HepG2 (cell line): ENCODE results near the gene SLC38A9. TPM values are rescaled to one million over a fixed set of nuclear protein-coding genes. Genes with fewer than 3 reads are reported as not detected.

Experiments used
- ATAC-seq: fragments of 200-7000 bp; cut with Tn5 transposase; 3 replicates; pipeline ENCODE4 v1.9.1; 2020; ENCODE audit warnings: mild to moderate bottlenecking, moderate library complexity
- BruUV-seq: library from RNA; stranded (reverse); fragments of 400-500 nt; replicated peaks from 2 replicates; lab custom pipeline; 2021; lab: Mats Ljungman, UMichigan
- CTCF ChIA-PET: fragments of 300-600 bp; formaldehyde crosslinking; extraction: SDS; loops from one replicate; lab custom pipeline; 2021; ENCODE audit warnings: low total read pairs, inconsistent platforms, low intra/inter-chr PET ratio; lab: Yijun Ruan, JAX
- POLR2A ChIA-PET: fragments of 350-600 bp; sonication (Branson Sonifier 250); formaldehyde crosslinking; loops from one replicate; lab custom pipeline; 2020; ENCODE audit warnings: antibody characterized with exemption, inconsistent platforms; lab: Yijun Ruan, JAX
- DNase-seq: peaks from one replicate; pipeline ENCODE4 v3.0.0-alpha.2; 2015; ENCODE audit warnings: low spot score
- FAIRE-seq: peaks from 3 replicates; lab custom pipeline; 2011; peaks lifted over from hg19 to GRCh38; lab: Jason Lieb, UNC
- H2AFZ ChIP-seq: one replicate; pipeline ENCODE4 v1.6.1; 2011; ENCODE audit warnings: low read length, inconsistent platforms
- H3K27ac ChIP-seq: fragments of 300-600 bp; 3 replicates; pipeline ENCODE4 v1.8.0; 2011; ENCODE audit warnings: mixed run types, mild to moderate bottlenecking, mixed read lengths, low read length, inconsistent platforms; ENCODE audit not compliant: insufficient read depth; ENCODE audit errors: extremely low read length
- H3K27me3 ChIP-seq, 2 experiments: fragments of 200-600 bp in 1 of 2; 2 replicates in 1 of 2; 3 replicates in 1 of 2; pipeline versions ENCODE4 v1.6.0 to v1.8.0; 2011; ENCODE audit warnings: low read length in 2 of 2, mild to moderate bottlenecking in 2 of 2, moderate library complexity in 2 of 2, inconsistent platforms in 1 of 2; ENCODE audit not compliant: insufficient read depth in 2 of 2, control insufficient read depth in 1 of 2
- H3K36me3 ChIP-seq, 2 experiments: fragments of 200-600 bp in 1 of 2; replicated peaks in 1 of 2; 2 replicates in 1 of 2; 3 replicates in 1 of 2; pipeline versions ENCODE4 v1.5.1 to v1.8.0; 2011; ENCODE audit warnings: low read length in 2 of 2, inconsistent platforms in 1 of 2; ENCODE audit not compliant: insufficient read depth in 2 of 2, control insufficient read depth in 1 of 2
- H3K4me1 ChIP-seq: 2 replicates; pipeline ENCODE4 v1.5.1; 2012; ENCODE audit warnings: low read length, inconsistent platforms; ENCODE audit not compliant: insufficient read depth
- H3K4me2 ChIP-seq: 2 replicates; pipeline ENCODE4 v1.6.0; 2011; ENCODE audit warnings: low read depth, low read length, inconsistent platforms
- H3K4me3 ChIP-seq, 3 experiments: fragments of 200-600 bp in 1 of 3; sonication (generic), shearing (Covaris generic) in 1 of 3; replicated peaks in 1 of 3; 2 replicates each; pipeline ENCODE4 v1.5.1; 2011 to 2016; ENCODE audit warnings: low read length in 3 of 3, inconsistent platforms in 2 of 3, low read depth in 2 of 3, mild to moderate bottlenecking in 2 of 3, control low read depth in 1 of 3, mixed read lengths in 1 of 3; ENCODE audit not compliant: insufficient read depth in 1 of 3
- H3K79me2 ChIP-seq: one replicate; pipeline ENCODE4 v1.6.1; 2011; ENCODE audit warnings: low read length, inconsistent platforms; ENCODE audit not compliant: insufficient read depth
- H3K9ac ChIP-seq: 2 replicates; pipeline ENCODE4 v1.6.0; 2011; ENCODE audit warnings: mild to moderate bottlenecking, low read depth, low read length, inconsistent platforms; ENCODE audit not compliant: insufficient read depth
- H3K9me3 ChIP-seq: 2 replicates; pipeline ENCODE4 v1.5.1; 2012; ENCODE audit warnings: mild to moderate bottlenecking, low read length
- H4K20me1 ChIP-seq: 2 replicates; pipeline ENCODE4 v1.6.0; 2011; ENCODE audit warnings: inconsistent platforms, mild to moderate bottlenecking, low read length, moderate library complexity; ENCODE audit not compliant: insufficient read depth
- ETS1 ChIP-seq: sonication (generic); formaldehyde crosslinking; IDR thresholded peaks from 2 replicates; pipeline ENCODE4 v1.4.0; 2020; ENCODE audit warnings: missing genetic modification reagents
- KAT7 ChIP-seq: IDR thresholded peaks from 2 replicates; pipeline ENCODE4 v1.6.1; 2018; ENCODE audit warnings: borderline replicate concordance, missing compliant biosample characterization
- KDM5A ChIP-seq: fragments of 200-600 bp; sonication (generic); IDR thresholded peaks from 2 replicates; pipeline ENCODE4 v1.7.0; 2018; ENCODE audit warnings: antibody characterized with exemption, mild to moderate bottlenecking, low read length, borderline replicate concordance
- NFE2 ChIP-seq: sonication (generic); formaldehyde crosslinking; IDR thresholded peaks from 2 replicates; pipeline ENCODE4 v1.4.0; 2020; ENCODE audit warnings: missing genetic modification reagents
- NFIC ChIP-seq: IDR thresholded peaks from 2 replicates; pipeline ENCODE4 v1.6.1; 2012; ENCODE audit warnings: mild to moderate bottlenecking, low read length, inconsistent platforms
- NFRKB ChIP-seq: fragments of 450-650 bp; IDR thresholded peaks from 2 replicates; pipeline ENCODE4 v1.6.1; 2017
- PAF1 ChIP-seq: IDR thresholded peaks from 2 replicates; pipeline ENCODE4 v1.6.1; 2016; ENCODE audit warnings: missing genetic modification reagents, missing compliant biosample characterization
- RELA ChIP-seq: sonication (generic); formaldehyde crosslinking; IDR thresholded peaks from 2 replicates; pipeline ENCODE4 v1.4.0; 2020; ENCODE audit warnings: missing genetic modification reagents
- SOX13 ChIP-seq, 3 experiments: fragments of 450-650 bp in 1 of 3; sonication (generic) in 1 of 3; formaldehyde crosslinking in 1 of 3; IDR thresholded peaks in 2 of 3; conservative IDR thresholded peaks in 1 of 3; 2 replicates each; pipeline versions ENCODE4 v1.5.0 to v1.6.1; 2016 to 2020; ENCODE audit warnings: antibody characterized with exemption in 1 of 3, mild to moderate bottlenecking in 1 of 3, missing compliant biosample characterization in 1 of 3, missing genetic modification reagents in 1 of 3, moderate library complexity in 1 of 3
- TAF15 ChIP-seq: fragments of 200-400 bp; formaldehyde crosslinking; IDR thresholded peaks from one replicate; pipeline ENCODE4 v1.6.1; 2018; ENCODE audit warnings: mild to moderate bottlenecking, low read depth, low read length; ENCODE audit not compliant: poor library complexity, severe bottlenecking
- TOE1 ChIP-seq: sonication (generic); formaldehyde crosslinking; IDR thresholded peaks from 2 replicates; pipeline ENCODE4 v1.4.0; 2020; ENCODE audit warnings: mild to moderate bottlenecking, missing genetic modification reagents
- ZBTB1 ChIP-seq: sonication (generic); formaldehyde crosslinking; IDR thresholded peaks from 2 replicates; pipeline ENCODE4 v1.4.0; 2020; ENCODE audit warnings: missing genetic modification reagents, borderline replicate concordance
- ZFX ChIP-seq: sonication (generic); formaldehyde crosslinking; IDR thresholded peaks from 2 replicates; pipeline ENCODE4 v1.4.0; 2020; ENCODE audit warnings: mild to moderate bottlenecking, low read depth, missing genetic modification reagents, moderate library complexity
- ZNF18 ChIP-seq: sonication (generic); formaldehyde crosslinking; IDR thresholded peaks from 2 replicates; pipeline ENCODE4 v1.8.0; 2022; ENCODE audit warnings: mild to moderate bottlenecking, missing genetic modification reagents; ENCODE audit not compliant: insufficient replicate concordance
- ZNF569 ChIP-seq: sonication (generic); formaldehyde crosslinking; IDR thresholded peaks from 2 replicates; pipeline ENCODE4 v1.5.0; 2020; ENCODE audit warnings: mild to moderate bottlenecking, missing genetic modification reagents, moderate library complexity, borderline replicate concordance
- ZNF577 ChIP-seq: sonication (generic); formaldehyde crosslinking; IDR thresholded peaks from 2 replicates; pipeline ENCODE4 v1.4.0; 2020; ENCODE audit warnings: mild to moderate bottlenecking, low read depth, missing genetic modification reagents, borderline replicate concordance
- ZNF782 ChIP-seq: sonication (generic); formaldehyde crosslinking; IDR thresholded peaks from 2 replicates; pipeline ENCODE4 v1.4.0; 2020; ENCODE audit warnings: missing genetic modification reagents, mild to moderate bottlenecking, borderline replicate concordance
- ZNF790 ChIP-seq: sonication (generic); formaldehyde crosslinking; IDR thresholded peaks from 2 replicates; pipeline ENCODE4 v1.8.0; 2022; ENCODE audit warnings: missing genetic modification reagents, mild to moderate bottlenecking, borderline replicate concordance
- WGBS: methylation state at CpG from one replicate; pipeline ENCODE4 v1.1.6; 2017; ENCODE audit warnings: low lambda C conversion rate; 5-methylcytosine and 5-hydroxymethylcytosine counted together
- in situ Hi-C: cut with HindIII; loops from 2 replicates; pipeline ENCODE4 v1.10.0; 2017; ENCODE audit warnings: low pct_unique_long_range_greater_than_20kb; ENCODE audit not compliant: extremely low pct_ligation_motif_present
- intact Hi-C: fragments of 100-400 bp; cut with micrococcal nuclease; formaldehyde crosslinking; loops from one replicate; pipeline ENCODE4 v1.10.0; 2022; ENCODE audit not compliant: unreplicated experiment
- polyA plus RNA-seq, 8 experiments: library from polyadenylated mRNA; depleted of rRNA in 3 of 8; stranded (reverse) in 7 of 8; unstranded in 1 of 8; fragments of >200 nt; fragmentation: Illumina TruSeq in 4 of 8; extraction: Trizol in 4 of 8; gene quantifications; 2 replicates each; pipeline versions ENCODE4 v1.2.1 to v1.2.3, GENCODE V29; 2011 to 2016; ENCODE audit warnings: low read depth in 4 of 8, missing spikeins in 1 of 8, mixed read lengths in 1 of 8; ENCODE audit not compliant: insufficient read depth in 1 of 8
- total RNA-seq, 5 experiments: library from RNA; depleted of rRNA; stranded (reverse); fragments of >200 nt; fragmentation: Illumina TruSeq; extraction: Trizol; gene quantifications; 2 replicates each; pipeline ENCODE4 v1.2.3, GENCODE V29; 2016; ENCODE audit warnings: low read depth in 1 of 5
- TF ChIP-seq, protein P1 (sequence below): sonication (generic); formaldehyde crosslinking; IDR thresholded peaks from 2 replicates; pipeline ENCODE4 v1.5.1; 2020; ENCODE audit warnings: missing genetic modification reagents, mild to moderate bottlenecking, borderline replicate concordance
- TF ChIP-seq, protein P2 (sequence below): sonication (generic); formaldehyde crosslinking; IDR thresholded peaks from 2 replicates; pipeline ENCODE4 v1.5.0; 2020; ENCODE audit warnings: missing genetic modification reagents, mild to moderate bottlenecking, borderline replicate concordance

Gene SLC38A9
- total and polyA plus RNA-seq, 2 of the 13 experiments (the other 11 are each of a cell fraction or from before 2014, with no cell fraction given): 19.3 to 36.0 TPM

GRCh38 chr5:55742778-55743177 lies 30.7 kb upstream of the SLC38A9 start:
- BruUV-seq: no TSS peak
- Histone ChIP-seq H3K9me3 (no peaks in the 10 kb centered on the region), H3K27ac (no peak overlapping the region), H3K4me3 (no peak overlapping the region), H2AFZ (no peak overlapping the region), H3K9ac (no peak overlapping the region), H3K4me1 (no peaks in the 10 kb centered on the region), H3K4me2 (no peak overlapping the region), H3K79me2 (no peaks in the 10 kb centered on the region), H3K36me3 (no peaks in the 10 kb centered on the region), H4K20me1 (no peaks in the 10 kb centered on the region), H3K27me3 (peaks cover 0 to 5% of the 10 kb centered on the region in 2 experiments; a peak in 1 of 5 replicates)
- intact Hi-C loops (no loop called here), in situ Hi-C loops (no loop called here)
- ChIA-PET POLR2A (no interaction called here), CTCF (no interaction called here)
- DNase-seq: no peak
- ATAC-seq: no peak
- TF ChIP-seq RELA (no peak), ZBTB1 (CRISPR knock-in tag) (no peak), ETS1 (CRISPR knock-in tag) (no peak), TAF15 (no peak), ZNF569 (CRISPR knock-in tag) (no peak), NFRKB (no peak), NFIC (no peak), SOX13 (IDR thresholded peaks at IDR 0.05) (no peak), SOX13 (CRISPR knock-in tag; conservative IDR thresholded peaks at IDR 0.05 in 1 of 2, IDR thresholded peaks at IDR 0.05 in 1 of 2) (no peak), ZNF18 (no peak), KAT7 (no peak), PAF1 (CRISPR knock-in tag) (no peak), NFE2 (CRISPR knock-in tag) (no peak), TOE1 (CRISPR knock-in tag) (no peak), KDM5A (no peak), ZFX (CRISPR knock-in tag) (no peak), ZNF782 (no peak), ZNF577 (no peak), ZNF790 (CRISPR knock-in tag) (no peak)
- TF ChIP-seq, protein P1, sequence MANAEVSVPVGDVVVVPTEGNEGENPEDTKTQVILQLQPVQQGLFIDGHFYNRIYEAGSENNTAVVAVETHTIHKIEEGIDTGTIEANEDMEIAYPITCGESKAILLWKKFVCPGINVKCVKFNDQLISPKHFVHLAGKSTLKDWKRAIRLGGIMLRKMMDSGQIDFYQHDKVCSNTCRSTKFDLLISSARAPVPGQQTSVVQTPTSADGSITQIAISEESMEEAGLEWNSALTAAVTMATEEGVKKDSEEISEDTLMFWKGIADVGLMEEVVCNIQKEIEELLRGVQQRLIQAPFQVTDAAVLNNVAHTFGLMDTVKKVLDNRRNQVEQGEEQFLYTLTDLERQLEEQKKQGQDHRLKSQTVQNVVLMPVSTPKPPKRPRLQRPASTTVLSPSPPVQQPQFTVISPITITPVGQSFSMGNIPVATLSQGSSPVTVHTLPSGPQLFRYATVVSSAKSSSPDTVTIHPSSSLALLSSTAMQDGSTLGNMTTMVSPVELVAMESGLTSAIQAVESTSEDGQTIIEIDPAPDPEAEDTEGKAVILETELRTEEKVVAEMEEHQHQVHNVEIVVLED (CRISPR knock-in tag): no peak
- TF ChIP-seq, protein P2, sequence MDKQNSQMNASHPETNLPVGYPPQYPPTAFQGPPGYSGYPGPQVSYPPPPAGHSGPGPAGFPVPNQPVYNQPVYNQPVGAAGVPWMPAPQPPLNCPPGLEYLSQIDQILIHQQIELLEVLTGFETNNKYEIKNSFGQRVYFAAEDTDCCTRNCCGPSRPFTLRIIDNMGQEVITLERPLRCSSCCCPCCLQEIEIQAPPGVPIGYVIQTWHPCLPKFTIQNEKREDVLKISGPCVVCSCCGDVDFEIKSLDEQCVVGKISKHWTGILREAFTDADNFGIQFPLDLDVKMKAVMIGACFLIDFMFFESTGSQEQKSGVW (CRISPR knock-in tag): no peak
- FAIRE-seq: no peak
- WGBS: 69% methylated on average over 3 of the region's 3 CpGs
